HG03469 (cell line): ENCODE measurements around the gene TIMM29.
"Not testable (repeated sequence)": the region's sequence is repeated elsewhere in the genome, so short reads cannot be mapped to it uniquely, and the experiment has no call there.

ENCODE experiments used
- ATAC-seq: cut with Tn5 transposase; IDR thresholded peaks from one replicate; pipeline ENCODE4 v1.9.1; 2021; ENCODE audit warnings: mild to moderate bottlenecking, moderate library complexity, moderate number of reproducible peaks; ENCODE audit not compliant: unreplicated experiment

The TIMM29 gene

GRCh38 chr19:10936661-10937084 is 8.1 kb downstream of the TIMM29 start:
- ATAC-seq = no peak

GRCh38 chr19:10941649-10942048 is 13.0 kb downstream of the TIMM29 start:
- ATAC-seq = not testable (repeated sequence)

- not testable (repeated sequence) for ATAC-seq
Measured at GRCh38 chr19:10943412-10943811, 14.8 kb downstream of the TIMM29 start.

GRCh38 chr19:10945264-10945663 is 16.7 kb downstream of the TIMM29 start:
- ATAC-seq = no peak

GRCh38 chr19:10946958-10947657 is 18.5 kb downstream of the TIMM29 start:
- ATAC-seq = no peak

GRCh38 chr19:10952809-10953208 is 24.2 kb downstream of the TIMM29 start:
- no peak for ATAC-seq

- ATAC-seq = not testable (repeated sequence)
Measured at GRCh38 chr19:10959277-10959968, 30.8 kb downstream of the TIMM29 start.

GRCh38 chr19:10960314-10961072 is 31.9 kb downstream of the TIMM29 start, which contains the start of gene SMARCA4:
Gene SMARCA4 (plus strand): TSS chr19:10961030. CDS start chr19:10984152, 23,122 bp downstream.
- peak; percentile 62 for ATAC-seq

GRCh38 chr19:10961073-10961860 is 32.7 kb downstream of the TIMM29 start:
- ATAC-seq = peak; percentile 5

GRCh38 chr19:10962863-10963262 is 34.3 kb downstream of the TIMM29 start:
- no peak for ATAC-seq

GRCh38 chr19:10963865-10964264 is 35.3 kb downstream of the TIMM29 start:
- no peak for ATAC-seq

- ATAC-seq = no peak
Measured at GRCh38 chr19:10964903-10965302, 36.3 kb downstream of the TIMM29 start.

GRCh38 chr19:10965398-10965797 is 36.8 kb downstream of the TIMM29 start:
- ATAC-seq = no peak

GRCh38 chr19:10966809-10967208 is 38.2 kb downstream of the TIMM29 start:
- ATAC-seq = no peak

GRCh38 chr19:10968527-10969135 is 40.0 kb downstream of the TIMM29 start:
- ATAC-seq = no peak

- ATAC-seq = no peak
Measured at GRCh38 chr19:10971107-10971726, 42.6 kb downstream of the TIMM29 start.

GRCh38 chr19:10975374-10976130 is 46.9 kb downstream of the TIMM29 start:
- ATAC-seq = no peak

- no peak for ATAC-seq
Measured at GRCh38 chr19:10976131-10976892, 47.7 kb downstream of the TIMM29 start.
